Pancreas (tissue), 10 donors: ENCODE data around the gene TTC3. TPM values are rescaled to one million over a fixed set of nuclear protein-coding genes. Genes with fewer than 3 reads are reported as not detected.

Experiments
- ATAC-seq, 4 donors: fragments of 200-7000 bp; cut with Tn5 transposase; one replicate each; pipeline versions ENCODE4 v1.8.0 to v1.9.1; 2020; ENCODE audit warnings: mild to moderate bottlenecking in 4 of 4, moderate library complexity in 4 of 4
- DNase-seq, 6 donors: peaks; one replicate each; pipeline ENCODE4 v3.0.0-alpha.2; 2020
- FAIRE-seq: peaks from 2 replicates; lab custom pipeline; 2012; peaks lifted over from hg19 to GRCh38; lab: Jason Lieb, UNC
- H3K27ac ChIP-seq, 4 donors: fragments of 200-600 bp; sonication (generic); 1 replicate in 3 of 4; 2 replicates in 1 of 4; pipeline versions ENCODE4 v1.5.0 to v1.8.0; 2020
- H3K27me3 ChIP-seq, 4 donors: fragments of 200-600 bp; one replicate each; pipeline ENCODE4 v1.8.0; 2021
- H3K36me3 ChIP-seq, 3 donors: fragments of 200-600 bp; sonication (generic) in 1 of 3; one replicate each; pipeline versions ENCODE4 v1.5.0 to v1.8.0; 2020 to 2021
- H3K4me1 ChIP-seq, 3 donors: fragments of 200-600 bp; one replicate each; pipeline ENCODE4 v1.8.0; 2021
- H3K4me3 ChIP-seq, 4 donors: fragments of 200-600 bp; sonication (generic) in 2 of 4; one replicate each; pipeline versions ENCODE4 v1.5.0 to v1.8.0; 2020 to 2021
- H3K9me3 ChIP-seq, 4 donors: fragments of 200-600 bp; one replicate each; pipeline ENCODE4 v1.8.0; 2021
- CTCF ChIP-seq, 4 donors: fragments of 200-600 bp; sonication (generic) in 3 of 4; IDR thresholded peaks; one replicate each; pipeline versions ENCODE4 v1.5.0 to v1.8.0; 2021; ENCODE audit warnings: antibody characterized with exemption in 4 of 4
- WGBS, 2 donors: extraction: QIAGEN DNeasy Blood & Tissue Kit; methylation state at CpG; one replicate each; pipeline ENCODE4 v1.1.7; 2013; 5-methylcytosine and 5-hydroxymethylcytosine counted together
- intact Hi-C, 3 donors: fragments of 100-400 bp; cut with DNase I; formaldehyde crosslinking; loops; one replicate each; pipeline versions ENCODE4 v1.11.1 to v1.14.2; 2022
- polyA plus RNA-seq, 2 donors: library from polyadenylated mRNA; stranded (reverse); fragments of 200-250 nt; gene quantifications; one replicate each; pipeline ENCODE4 v1.2.3, GENCODE V29; 2013
- total RNA-seq, 6 donors: library from RNA; stranded (reverse); fragmentation: NEBNext Ultra II Directional in 4 of 6; extraction: Animal tissue kit (Norgen Biotek cat#: 25700) in 4 of 6; gene quantifications; one replicate each; pipeline versions ENCODE4 v1.2.1 to v1.2.4, GENCODE V29; 2021 to 2023
- donor health status: healthy with polysubstance abuse.
- donor health status: DM: no; HTN: no; CAD: no; lungs with moderate emphysema.
- donor health status: DM: no; HTN: no; CAD: no.
- donor health status: control.
- donor health status: control.
- donor health status: Bipolar disorder and iron deficiency.
- donor health status: DM: yes; HTN: yes; CAD: no.
- donor health status: DM: no; HTN: no; CAD: no.
- donor health status: DM: no; HTN: no; CAD: no.
- donor health status: DM: yes; HTN: yes; CAD: no.

Gene TTC3
- total and polyA plus RNA-seq, 8 donors, result 24.6 to 103 (median 62.8) TPM

DNA sequence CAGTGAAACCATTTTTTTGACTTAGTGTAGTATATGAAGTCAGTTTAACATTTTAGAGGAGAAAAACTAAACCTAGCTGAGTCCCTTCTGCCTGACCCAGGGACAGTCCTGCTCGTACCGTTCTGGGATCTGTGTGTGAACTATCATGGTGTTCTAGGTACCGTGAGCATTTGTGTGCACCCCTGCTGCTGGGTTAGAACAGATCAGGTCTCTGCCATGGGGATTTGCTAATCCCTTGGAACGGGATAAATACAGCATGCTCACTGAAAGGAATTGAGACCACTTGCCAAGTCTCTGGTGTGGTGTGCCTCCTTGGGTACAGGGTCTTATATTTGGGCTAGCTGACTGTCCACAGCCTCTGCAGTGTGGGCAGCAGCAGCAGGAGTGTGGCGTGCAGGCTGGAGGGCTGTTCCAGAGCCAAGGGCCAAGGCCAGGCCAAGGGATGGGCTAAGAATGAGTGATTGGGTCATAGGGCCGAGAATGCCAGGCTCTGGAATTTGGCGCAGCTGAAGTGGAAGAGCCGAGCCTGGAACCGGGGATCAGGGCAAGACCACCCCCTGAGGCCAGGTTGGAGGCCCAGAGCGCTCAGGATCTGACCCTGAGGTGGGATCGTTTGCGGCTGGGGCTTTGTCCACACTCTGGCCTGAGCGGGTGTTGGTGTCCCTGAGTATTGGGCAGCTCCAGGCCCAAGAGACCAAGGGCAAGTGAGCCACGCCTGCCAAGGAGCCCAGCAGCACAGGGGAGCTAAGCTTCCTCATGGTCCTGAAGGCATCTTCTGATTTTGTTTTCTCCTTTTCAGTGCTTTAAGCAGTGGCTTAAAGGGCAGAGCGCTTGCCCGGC is 127.8 kb downstream of the TTC3 start:
- no peaks in the 10 kb centered on the region for H3K9me3 ChIP-seq
- peaks cover 6 to 24% (median 19%) of the 10 kb centered on the region in 3 donors for H3K36me3 ChIP-seq
- intact Hi-C loops, result no loop called here
- DNase-seq, result no peak
- H3K4me3 ChIP-seq, result no peak overlapping the region
- peak in 1 of 4 donors; percentile 18 for ATAC-seq
- no peaks in the 10 kb centered on the region for H3K4me1 ChIP-seq
- 90 to 96% methylated on average over 16 of the region's 16 CpGs for WGBS, 2 donors
- no peak for FAIRE-seq
- TF ChIP-seq CTCF (IDR thresholded peaks at IDR 0.05), result no peak
- H3K27ac ChIP-seq, result no peak overlapping the region
- H3K27me3 ChIP-seq, result no peaks in the 10 kb centered on the region

- intact Hi-C loops, result no loop called here
- FAIRE-seq (no peak), ATAC-seq (no peak)
These were observed 129.4 kb downstream of the TTC3 start for GRCh38 chr21:37202221-37203110.

GRCh38 chr21:37204580-37204979 is 131.5 kb downstream of the TTC3 start:
- H3K36me3 ChIP-seq, result peaks cover 6 to 19% (median 18%) of the 10 kb centered on the region in 3 donors
- ATAC-seq (no peak), FAIRE-seq (no peak)

More at GRCh38 chr21:37202221-37203110, 129.4 kb downstream of the TTC3 start:
- Histone ChIP-seq H3K9me3 (no peaks in the 10 kb centered on the region), H3K4me3 (no peak overlapping the region), H3K27me3 (no peaks in the 10 kb centered on the region), H3K36me3 (peaks cover 6 to 24% (median 19%) of the 10 kb centered on the region in 3 donors), H3K4me1 (peaks cover 0 to 2% (median 2%) of the 10 kb centered on the region in 3 donors), H3K27ac (no peak overlapping the region)
- 87 to 88% methylated on average over 14 of the region's 14 CpGs for WGBS, 2 donors
- no peak for TF ChIP-seq CTCF (IDR thresholded peaks at IDR 0.05)
- no peak for DNase-seq

GRCh38 chr21:37206496-37206895 is 133.4 kb downstream of the TTC3 start:
- ATAC-seq (no peak), FAIRE-seq (no peak), DNase-seq (no peak)
- H3K4me1 ChIP-seq, result peaks cover 0 to 8% (median 5%) of the 10 kb centered on the region in 3 donors
- intact Hi-C loops, result no loop called here
- no peaks in the 10 kb centered on the region for H3K27me3 ChIP-seq
- TF ChIP-seq CTCF (IDR thresholded peaks at IDR 0.05), result no peak
- H3K36me3 ChIP-seq, result peaks cover 6 to 7% (median 6%) of the 10 kb centered on the region in 3 donors
- 91 to 93% methylated on average over 7 of the region's 7 CpGs for WGBS, 2 donors
- no peak overlapping the region for H3K4me3 ChIP-seq
- no peak overlapping the region for H3K27ac ChIP-seq
- H3K9me3 ChIP-seq, result no peaks in the 10 kb centered on the region

More at GRCh38 chr21:37204580-37204979, 131.5 kb downstream of the TTC3 start:
- intact Hi-C loops, result no loop called here
- no peaks in the 10 kb centered on the region for H3K27me3 ChIP-seq
- peaks cover 0 to 8% (median 5%) of the 10 kb centered on the region in 3 donors for H3K4me1 ChIP-seq
- 85 to 86% methylated on average over 7 of the region's 7 CpGs for WGBS, 2 donors
- H3K4me3 ChIP-seq, result no peak overlapping the region
- DNase-seq, result no peak
- H3K9me3 ChIP-seq, result no peaks in the 10 kb centered on the region
- no peak overlapping the region for H3K27ac ChIP-seq
- no peak for TF ChIP-seq CTCF (IDR thresholded peaks at IDR 0.05)
